ENCODE measurements around the gene MRE11. TPM values are rescaled to one million over a fixed set of nuclear protein-coding genes. Genes with fewer than 3 reads are reported as not detected.

Gene MRE11
- polyA plus RNA-seq, 1 donor = 54.8 TPM

Other genes with a start within 250 kb of the MRE11 start
- gene IZUMO1R, start 189.3 kb downstream of the MRE11 start, polyA plus RNA-seq (ENCODE audit: insufficient read length) = 0.18 TPM
- gene GPR83, start 92.4 kb downstream of the MRE11 start, polyA plus RNA-seq (ENCODE audit: insufficient read length) = 0.75 TPM
- gene ANKRD49, start 140 bp upstream of the MRE11 start, polyA plus RNA-seq (ENCODE audit: insufficient read length) = 25.5 TPM
- gene C11orf97, start 18.6 kb upstream of the MRE11 start, polyA plus RNA-seq (ENCODE audit: insufficient read length) = 0.20 TPM
- gene FUT4, start 50.1 kb upstream of the MRE11 start, polyA plus RNA-seq (ENCODE audit: insufficient read length) = 5.8 TPM
- 4.7 TPM for gene PIWIL4, start 73.5 kb upstream of the MRE11 start, polyA plus RNA-seq (ENCODE audit: insufficient read length)